Spleen (tissue), 11 donors: ENCODE data around the gene ACER1. TPM values are rescaled to one million over a fixed set of nuclear protein-coding genes. Genes with fewer than 3 reads are reported as not detected.

Experiments
- DNase-seq: peaks from one replicate; pipeline ENCODE4 v3.0.0-alpha.2; 2020
- H3K27ac ChIP-seq, 8 donors: fragments of 200-600 bp; sonication (generic) in 7 of 8; 1 replicate in 4 of 8; 2 replicates in 4 of 8; pipeline versions ENCODE4 v1.5.0 to v1.8.0; 2016 to 2021; ENCODE audit warnings: inconsistent platforms in 4 of 8, mild to moderate bottlenecking in 4 of 8, moderate library complexity in 1 of 8
- H3K27me3 ChIP-seq, 7 donors: fragments of 200-600 bp; sonication (generic) in 6 of 7; replicated peaks in 1 of 7; 1 replicate in 4 of 7; 2 replicates in 3 of 7; pipeline versions ENCODE4 v1.5.0 to v1.8.0; 2016 to 2021; ENCODE audit warnings: inconsistent platforms in 3 of 7, mild to moderate bottlenecking in 1 of 7
- H3K36me3 ChIP-seq, 6 donors: fragments of 200-600 bp; sonication (generic) in 5 of 6; 1 replicate in 4 of 6; 2 replicates in 2 of 6; pipeline versions ENCODE4 v1.5.0 to v1.8.0; 2016 to 2021; ENCODE audit warnings: inconsistent platforms in 2 of 6
- H3K4me1 ChIP-seq, 6 donors: fragments of 200-600 bp; sonication (generic) in 5 of 6; 1 replicate in 3 of 6; 2 replicates in 3 of 6; pipeline versions ENCODE4 v1.5.0 to v1.8.0; 2016 to 2021; ENCODE audit warnings: inconsistent platforms in 3 of 6
- H3K4me3 ChIP-seq, 8 donors: fragments of 200-600 bp; sonication (generic) in 7 of 8; 1 replicate in 4 of 8; 2 replicates in 4 of 8; pipeline versions ENCODE4 v1.5.0 to v1.8.0; 2016 to 2021; ENCODE audit warnings: inconsistent platforms in 4 of 8, mild to moderate bottlenecking in 4 of 8, moderate library complexity in 2 of 8
- H3K9me3 ChIP-seq, 8 donors: fragments of 200-600 bp; sonication (generic) in 7 of 8; 1 replicate in 4 of 8; 2 replicates in 4 of 8; pipeline versions ENCODE4 v1.5.0 to v1.8.0; 2016 to 2021; ENCODE audit warnings: inconsistent platforms in 4 of 8
- CTCF ChIP-seq, 11 experiments: fragments of 200-600 bp in 7 of 11; fragments of 450-650 bp in 4 of 11; sonication (generic) in 4 of 11; IDR thresholded peaks in 8 of 11; conservative IDR thresholded peaks in 3 of 11; 1 replicate in 7 of 11; 2 replicates in 4 of 11; pipeline versions ENCODE4 v1.4.0 to v1.8.0; 2016 to 2021; ENCODE audit warnings: antibody characterized with exemption in 11 of 11, inconsistent platforms in 4 of 11, mild to moderate bottlenecking in 1 of 11
- POLR2A ChIP-seq, 3 donors: fragments of 450-650 bp; IDR thresholded peaks; one replicate each; pipeline ENCODE4 v1.5.1; 2017; ENCODE audit warnings: antibody characterized with exemption in 3 of 3, mild to moderate bottlenecking in 1 of 3
- POLR2AphosphoS5 ChIP-seq, 3 donors: sonication (generic); formaldehyde crosslinking; IDR thresholded peaks; one replicate each; pipeline ENCODE4 v1.5.1; 2017; ENCODE audit warnings: antibody characterized with exemption in 3 of 3
- WGBS, 5 donors: extraction: QIAGEN DNeasy Blood & Tissue Kit in 3 of 5; methylation state at CpG; one replicate each; pipeline versions ENCODE4 v1.1.5 to v1.1.7; 2013 to 2018; 5-methylcytosine and 5-hydroxymethylcytosine counted together
- intact Hi-C: fragments of 100-400 bp; cut with DNase I; formaldehyde crosslinking; loops from one replicate; pipeline ENCODE4 v1.15.0; 2023; ENCODE audit warnings: low total_unique reads
- polyA plus RNA-seq, 3 donors: library from polyadenylated mRNA; stranded (reverse); fragments of 200-250 nt; gene quantifications; one replicate each; pipeline ENCODE4 v1.2.1, GENCODE V29; 2013
- total RNA-seq, 7 donors: library from RNA; depleted of rRNA in 3 of 7; stranded (reverse); fragments of >200 nt in 3 of 7; fragmentation: NEBNext Ultra II Directional in 4 of 7; extraction: Animal tissue kit (Norgen Biotek cat#: 25700) in 4 of 7; gene quantifications; one replicate each; pipeline versions ENCODE4 v1.1.0 to v1.2.1, GENCODE V29; 2016 to 2021
- donor health status: healthy with polysubstance abuse.
- donor health status: DM: no; HTN: no; CAD: no; lungs with moderate emphysema.
- donor health status: DM: no; HTN: no; CAD: no.
- donor health status: Bipolar disorder and iron deficiency.
- donor health status: healthy.
- donor health status: DM: no; HTN: no; CAD: no.
- donor health status: DM: yes; HTN: yes; CAD: no.

Gene ACER1
- total and polyA plus RNA-seq, 10 donors = 0.11 to 0.66 (median 0.19) TPM; not detected in 5

GRCh38 chr19:6374711-6375410 lies 41.4 kb upstream of the ACER1 start:
- WGBS, 5 donors = 93 to 96% (median 94%) methylated on average over 24 to 29 of the region's 29 CpGs
- Histone ChIP-seq H3K4me3 (no peak overlapping the region), H3K27ac (no peak overlapping the region), H3K36me3 (peaks cover 0 to 38% (median 14%) of the 10 kb centered on the region in 6 donors), H3K9me3 (peaks cover 0 to 1% (median 0%) of the 10 kb centered on the region in 8 donors), H3K4me1 (peaks cover 5 to 20% (median 15%) of the 10 kb centered on the region in 6 donors), H3K27me3 (no peaks in the 10 kb centered on the region)
- intact Hi-C loops = no loop called here
- TF ChIP-seq CTCF (IDR thresholded peaks at IDR 0.05 in 8 of 11, conservative IDR thresholded peaks at IDR 0.05 in 3 of 11) (no peak), POLR2AphosphoS5 (IDR thresholded peaks at IDR 0.05) (no peak), POLR2A (IDR thresholded peaks at IDR 0.05) (no peak)
- DNase-seq = no peak

DNA sequence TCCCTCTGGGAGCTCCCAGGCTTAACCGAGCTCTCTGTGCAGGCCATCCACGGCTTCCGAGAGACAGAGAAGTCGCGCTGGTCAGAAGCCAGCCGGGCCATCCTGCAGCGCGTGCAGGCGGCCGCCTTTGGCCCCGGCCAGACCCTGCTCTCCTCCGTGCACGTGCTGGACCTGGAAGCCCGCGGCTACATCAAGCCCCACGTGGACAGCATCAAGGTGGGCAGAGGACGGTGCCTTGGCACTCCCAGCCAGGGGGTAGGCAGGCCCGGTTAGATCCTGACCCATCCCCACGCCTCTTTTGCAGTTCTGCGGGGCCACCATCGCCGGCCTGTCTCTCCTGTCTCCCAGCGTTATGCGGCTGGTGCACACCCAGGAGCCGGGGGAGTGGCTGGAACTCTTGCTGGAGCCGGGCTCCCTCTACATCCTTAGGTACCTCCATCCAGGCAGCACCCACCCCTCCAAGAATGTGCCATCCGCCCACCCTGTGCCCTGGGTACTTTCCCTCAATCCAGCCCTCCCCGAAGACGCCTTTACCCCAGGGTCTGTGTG lies 40.8 kb upstream of the ACER1 start:
- Histone ChIP-seq H3K36me3 (peaks cover 0 to 37% (median 11%) of the 10 kb centered on the region in 6 donors), H3K9me3 (no peaks in the 10 kb centered on the region), H3K4me1 (peaks cover 5 to 20% (median 15%) of the 10 kb centered on the region in 6 donors), H3K4me3 (peak overlapping the region in 3 of 8 donors; percentile 21 to 95 (median 73)), H3K27me3 (no peaks in the 10 kb centered on the region), H3K27ac (peak overlapping the region in 6 of 8 donors; percentile 95 to 100 (median 99))
- intact Hi-C loops = no loop called here
- TF ChIP-seq CTCF (IDR thresholded peaks at IDR 0.05 in 8 of 11, conservative IDR thresholded peaks at IDR 0.05 in 3 of 11) = no peak
- TF ChIP-seq POLR2A (IDR thresholded peaks at IDR 0.05) = no peak
- peak in 1 of 3 donors; percentile 10 for TF ChIP-seq POLR2AphosphoS5 (IDR thresholded peaks at IDR 0.05)
- 83 to 92% (median 87%) methylated on average over 20 to 29 of the region's 29 CpGs for WGBS, 5 donors
- DNase-seq = peak; percentile 88

DNA sequence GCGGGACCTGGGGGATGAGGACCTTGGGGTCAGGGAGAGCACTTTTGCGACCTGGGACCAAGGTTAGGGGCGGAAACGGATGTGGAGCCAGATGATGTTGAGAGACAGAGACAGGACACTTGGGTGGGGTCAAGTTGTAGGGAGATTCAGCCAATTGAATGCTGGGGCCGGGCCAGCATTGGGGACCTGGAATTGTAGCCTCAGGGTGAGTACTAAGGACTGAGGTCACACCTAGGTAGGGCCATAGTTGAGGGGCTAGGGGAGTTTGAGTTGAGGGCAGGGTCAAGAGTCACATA lies 40.3 kb upstream of the ACER1 start:
- peak overlapping the region in 7 of 8 donors; percentile 21 to 99 (median 84) for H3K4me3 ChIP-seq
- peaks cover 5 to 20% (median 15%) of the 10 kb centered on the region in 6 donors for H3K4me1 ChIP-seq
- 30 to 45% (median 35%) methylated on average over 5 of the region's 5 CpGs for WGBS, 5 donors
- peak overlapping the region in 7 of 8 donors; percentile 29 to 100 (median 99) for H3K27ac ChIP-seq
- TF ChIP-seq POLR2AphosphoS5 (IDR thresholded peaks at IDR 0.05) (no peak), POLR2A (IDR thresholded peaks at IDR 0.05) (no peak), CTCF (IDR thresholded peaks at IDR 0.05 in 8 of 11, conservative IDR thresholded peaks at IDR 0.05 in 3 of 11) (no peak)
- intact Hi-C loops = no loop called here
- no peaks in the 10 kb centered on the region for H3K27me3 ChIP-seq
- no peaks in the 10 kb centered on the region for H3K9me3 ChIP-seq
- peaks cover 0 to 37% (median 11%) of the 10 kb centered on the region in 6 donors for H3K36me3 ChIP-seq
- DNase-seq = no peak

DNA sequence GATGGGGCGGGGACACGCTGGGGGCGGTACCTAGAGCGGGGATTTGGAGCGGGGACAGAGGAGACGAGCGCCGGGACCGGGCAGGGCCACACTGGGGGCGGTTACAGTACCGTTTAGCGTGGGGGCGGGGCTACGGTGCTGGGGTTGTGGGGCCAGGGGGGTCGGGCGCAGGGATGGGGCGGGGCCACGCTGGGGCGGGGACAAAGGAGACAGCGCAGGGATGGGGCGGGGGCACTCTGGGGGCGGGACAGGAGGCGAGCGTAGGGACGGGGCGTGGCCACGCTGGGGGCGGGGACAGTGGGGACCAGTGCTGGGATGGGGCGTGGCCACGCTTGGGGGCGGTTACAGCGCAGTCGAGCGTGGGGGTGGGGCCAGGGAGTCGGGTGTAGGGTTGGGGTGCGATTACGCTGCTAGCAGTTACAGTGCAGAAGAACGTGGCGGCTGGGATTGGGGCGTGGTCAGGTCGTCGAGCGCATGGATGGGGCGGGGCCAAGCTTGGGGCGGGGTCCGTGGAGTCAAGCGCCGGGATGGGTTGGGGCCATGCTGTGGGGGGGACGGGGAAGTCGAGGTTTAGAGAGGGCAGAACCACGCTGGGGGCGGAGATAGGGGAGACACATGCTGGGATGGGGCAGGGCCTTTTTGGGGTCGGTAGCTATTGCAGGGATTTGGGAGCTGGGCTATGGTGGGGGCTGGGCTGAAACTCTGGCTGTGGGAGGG lies 39.8 kb upstream of the ACER1 start:
- intact Hi-C loops = no loop called here
- Histone ChIP-seq H3K9me3 (no peaks in the 10 kb centered on the region), H3K4me1 (peaks cover 5 to 20% (median 15%) of the 10 kb centered on the region in 6 donors), H3K27me3 (no peaks in the 10 kb centered on the region), H3K4me3 (peak overlapping the region; percentile 71 to 99 (median 90)), H3K27ac (peak overlapping the region; percentile 92 to 100 (median 99)), H3K36me3 (peaks cover 0 to 37% (median 13%) of the 10 kb centered on the region in 6 donors)
- WGBS, 5 donors = 1 to 2% (median 2%) methylated on average over 35 to 53 of the region's 53 CpGs
- DNase-seq = peak; percentile 100
- TF ChIP-seq POLR2A (IDR thresholded peaks at IDR 0.05) (no peak), POLR2AphosphoS5 (IDR thresholded peaks at IDR 0.05) (no peak), CTCF (IDR thresholded peaks at IDR 0.05 in 8 of 11, conservative IDR thresholded peaks at IDR 0.05 in 3 of 11) (no peak)
